Limb (tissue), 2 donors: ENCODE results near the gene SSH2.
"Not testable (repeated sequence)": the region's sequence is repeated elsewhere in the genome, so short reads cannot be mapped to it uniquely, and the experiment has no call there.

ENCODE experiments used
- DNase-seq, 2 donors: peaks; one replicate each; pipeline ENCODE4 v3.0.0-alpha.2; 2016; ENCODE audit errors: extremely low spot score in 2 of 2

Gene SSH2

GRCh38 chr17:29881256-29881655, 48.8 kb downstream of the SSH2 start:
- no peak for DNase-seq

- no peak for DNase-seq
Observed at GRCh38 chr17:29880031-29880430, 50.0 kb downstream of the SSH2 start.

- no peak for DNase-seq
Observed at GRCh38 chr17:29874931-29875596, 55.0 kb downstream of the SSH2 start.

- not testable (repeated sequence) for DNase-seq
Observed at GRCh38 chr17:29874358-29874757, 55.7 kb downstream of the SSH2 start.

GRCh38 chr17:29873476-29873875, 56.6 kb downstream of the SSH2 start:
- DNase-seq: no peak

GRCh38 chr17:29870836-29871465, 59.1 kb downstream of the SSH2 start:
- peak in 1 of 2 donors; percentile 78 for DNase-seq

- DNase-seq: no peak
Observed at GRCh38 chr17:29867643-29868181, 62.3 kb downstream of the SSH2 start.

GRCh38 chr17:29866746-29867404, 63.2 kb downstream of the SSH2 start:
- no peak for DNase-seq

GRCh38 chr17:29864615-29865014, 65.4 kb downstream of the SSH2 start:
- DNase-seq: no peak

GRCh38 chr17:29864123-29864522, 65.9 kb downstream of the SSH2 start:
- not testable (repeated sequence) for DNase-seq

GRCh38 chr17:29862951-29863350, 67.1 kb downstream of the SSH2 start:
- no peak for DNase-seq

- no peak for DNase-seq
Observed at GRCh38 chr17:29862127-29862526, 67.9 kb downstream of the SSH2 start.

GRCh38 chr17:29859445-29859844, 70.6 kb downstream of the SSH2 start:
- not testable (repeated sequence) for DNase-seq

- DNase-seq: no peak
Observed at GRCh38 chr17:29857823-29858222, 72.2 kb downstream of the SSH2 start.

- DNase-seq: not testable (repeated sequence)
Observed at GRCh38 chr17:29857105-29857504, 72.9 kb downstream of the SSH2 start.

GRCh38 chr17:29855686-29856085, 74.3 kb downstream of the SSH2 start:
- DNase-seq: no peak

- no peak for DNase-seq
Observed at GRCh38 chr17:29848737-29849136, 81.3 kb downstream of the SSH2 start.

- DNase-seq: no peak
Observed at GRCh38 chr17:29847527-29848400, 82.3 kb downstream of the SSH2 start.

- DNase-seq: no peak
Observed at GRCh38 chr17:29847118-29847517, 82.9 kb downstream of the SSH2 start.

GRCh38 chr17:29846298-29846697, 83.7 kb downstream of the SSH2 start:
- DNase-seq: no peak

- DNase-seq: peak; percentile 71 to 73
Observed at GRCh38 chr17:29844339-29845048, 85.5 kb downstream of the SSH2 start.
